HG02870 (cell line): ENCODE results near the gene SLC16A11.

Source experiments
- ATAC-seq: cut with Tn5 transposase; IDR thresholded peaks from one replicate; pipeline ENCODE4 v1.9.1; 2021; ENCODE audit warnings: mild to moderate bottlenecking, moderate library complexity; ENCODE audit not compliant: unreplicated experiment

Gene SLC16A11

GRCh38 chr17:7029096-7029495 is 14.8 kb downstream of the SLC16A11 start:
- ATAC-seq: no peak

GRCh38 chr17:7027335-7027734 is 16.6 kb downstream of the SLC16A11 start:
- ATAC-seq: no peak

GRCh38 chr17:7026471-7027115 is 17.3 kb downstream of the SLC16A11 start:
- ATAC-seq: no peak

GRCh38 chr17:7025245-7025644 is 18.6 kb downstream of the SLC16A11 start:
- ATAC-seq: no peak

- ATAC-seq: no peak
Observed at GRCh38 chr17:7024402-7024785, 19.5 kb downstream of the SLC16A11 start.

GRCh38 chr17:7023576-7024401 is 20.1 kb downstream of the SLC16A11 start:
- no peak for ATAC-seq

- no peak for ATAC-seq
Observed at GRCh38 chr17:7022781-7023571, 20.9 kb downstream of the SLC16A11 start, which contains the start of gene BCL6B. Gene BCL6B (plus strand): TSS chr17:7023050. CDS start chr17:7023672, 622 bp downstream.

- peak; percentile 67 for ATAC-seq
Observed at GRCh38 chr17:7021993-7022778, 21.7 kb downstream of the SLC16A11 start.

GRCh38 chr17:7020894-7021664 is 22.8 kb downstream of the SLC16A11 start:
- no peak for ATAC-seq

- no peak for ATAC-seq
Observed at GRCh38 chr17:7019839-7020519, 23.9 kb downstream of the SLC16A11 start.

- no peak for ATAC-seq
Observed at GRCh38 chr17:7019367-7019766, 24.5 kb downstream of the SLC16A11 start.

- ATAC-seq: no peak
Observed at GRCh38 chr17:7018331-7018964, 25.4 kb downstream of the SLC16A11 start.

GRCh38 chr17:7017827-7018200 is 26.1 kb downstream of the SLC16A11 start:
- no peak for ATAC-seq

GRCh38 chr17:7016886-7017826 is 26.7 kb downstream of the SLC16A11 start:
- no peak for ATAC-seq

GRCh38 chr17:7016418-7016817 is 27.5 kb downstream of the SLC16A11 start:
- no peak for ATAC-seq

GRCh38 chr17:7014995-7015958 is 28.6 kb downstream of the SLC16A11 start:
- ATAC-seq: peak; percentile 7
